ENCODE results near the gene CLBA1.

DNA sequence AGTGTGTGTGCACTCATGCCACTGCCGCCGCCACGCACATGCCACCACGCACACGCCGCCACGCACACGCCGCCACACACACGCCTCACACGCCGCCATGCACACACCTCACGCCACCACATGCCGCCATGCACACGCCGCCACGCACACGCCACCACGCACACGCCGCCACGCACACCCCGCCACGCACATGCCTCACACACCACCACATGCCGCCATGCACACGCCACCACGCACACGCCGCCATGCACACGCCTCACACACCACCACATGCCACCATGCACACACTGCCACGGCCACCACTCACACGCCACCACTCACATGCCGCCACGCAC is 6.3 kb downstream of the CLBA1 start:
- TF ChIP-seq, protein P1, sequence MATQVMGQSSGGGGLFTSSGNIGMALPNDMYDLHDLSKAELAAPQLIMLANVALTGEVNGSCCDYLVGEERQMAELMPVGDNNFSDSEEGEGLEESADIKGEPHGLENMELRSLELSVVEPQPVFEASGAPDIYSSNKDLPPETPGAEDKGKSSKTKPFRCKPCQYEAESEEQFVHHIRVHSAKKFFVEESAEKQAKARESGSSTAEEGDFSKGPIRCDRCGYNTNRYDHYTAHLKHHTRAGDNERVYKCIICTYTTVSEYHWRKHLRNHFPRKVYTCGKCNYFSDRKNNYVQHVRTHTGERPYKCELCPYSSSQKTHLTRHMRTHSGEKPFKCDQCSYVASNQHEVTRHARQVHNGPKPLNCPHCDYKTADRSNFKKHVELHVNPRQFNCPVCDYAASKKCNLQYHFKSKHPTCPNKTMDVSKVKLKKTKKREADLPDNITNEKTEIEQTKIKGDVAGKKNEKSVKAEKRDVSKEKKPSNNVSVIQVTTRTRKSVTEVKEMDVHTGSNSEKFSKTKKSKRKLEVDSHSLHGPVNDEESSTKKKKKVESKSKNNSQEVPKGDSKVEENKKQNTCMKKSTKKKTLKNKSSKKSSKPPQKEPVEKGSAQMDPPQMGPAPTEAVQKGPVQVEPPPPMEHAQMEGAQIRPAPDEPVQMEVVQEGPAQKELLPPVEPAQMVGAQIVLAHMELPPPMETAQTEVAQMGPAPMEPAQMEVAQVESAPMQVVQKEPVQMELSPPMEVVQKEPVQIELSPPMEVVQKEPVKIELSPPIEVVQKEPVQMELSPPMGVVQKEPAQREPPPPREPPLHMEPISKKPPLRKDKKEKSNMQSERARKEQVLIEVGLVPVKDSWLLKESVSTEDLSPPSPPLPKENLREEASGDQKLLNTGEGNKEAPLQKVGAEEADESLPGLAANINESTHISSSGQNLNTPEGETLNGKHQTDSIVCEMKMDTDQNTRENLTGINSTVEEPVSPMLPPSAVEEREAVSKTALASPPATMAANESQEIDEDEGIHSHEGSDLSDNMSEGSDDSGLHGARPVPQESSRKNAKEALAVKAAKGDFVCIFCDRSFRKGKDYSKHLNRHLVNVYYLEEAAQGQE (IDR thresholded peaks at IDR 0.05; ENCODE audit: unreplicated experiment), result no peak
- TF ChIP-seq, protein P2, sequence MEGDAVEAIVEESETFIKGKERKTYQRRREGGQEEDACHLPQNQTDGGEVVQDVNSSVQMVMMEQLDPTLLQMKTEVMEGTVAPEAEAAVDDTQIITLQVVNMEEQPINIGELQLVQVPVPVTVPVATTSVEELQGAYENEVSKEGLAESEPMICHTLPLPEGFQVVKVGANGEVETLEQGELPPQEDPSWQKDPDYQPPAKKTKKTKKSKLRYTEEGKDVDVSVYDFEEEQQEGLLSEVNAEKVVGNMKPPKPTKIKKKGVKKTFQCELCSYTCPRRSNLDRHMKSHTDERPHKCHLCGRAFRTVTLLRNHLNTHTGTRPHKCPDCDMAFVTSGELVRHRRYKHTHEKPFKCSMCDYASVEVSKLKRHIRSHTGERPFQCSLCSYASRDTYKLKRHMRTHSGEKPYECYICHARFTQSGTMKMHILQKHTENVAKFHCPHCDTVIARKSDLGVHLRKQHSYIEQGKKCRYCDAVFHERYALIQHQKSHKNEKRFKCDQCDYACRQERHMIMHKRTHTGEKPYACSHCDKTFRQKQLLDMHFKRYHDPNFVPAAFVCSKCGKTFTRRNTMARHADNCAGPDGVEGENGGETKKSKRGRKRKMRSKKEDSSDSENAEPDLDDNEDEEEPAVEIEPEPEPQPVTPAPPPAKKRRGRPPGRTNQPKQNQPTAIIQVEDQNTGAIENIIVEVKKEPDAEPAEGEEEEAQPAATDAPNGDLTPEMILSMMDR (conservative IDR thresholded peaks at IDR 0.05; ENCODE audit: low read depth in 2 of 2), result no peak
- TF ChIP-seq POLR2AphosphoS5 (IDR thresholded peaks at IDR 0.05; ENCODE audit: low read depth) (no peak), EZH2 (IDR thresholded peaks at IDR 0.05; ENCODE audit: low read depth, unreplicated experiment) (no peak)
- TF ChIP-seq, protein P3, sequence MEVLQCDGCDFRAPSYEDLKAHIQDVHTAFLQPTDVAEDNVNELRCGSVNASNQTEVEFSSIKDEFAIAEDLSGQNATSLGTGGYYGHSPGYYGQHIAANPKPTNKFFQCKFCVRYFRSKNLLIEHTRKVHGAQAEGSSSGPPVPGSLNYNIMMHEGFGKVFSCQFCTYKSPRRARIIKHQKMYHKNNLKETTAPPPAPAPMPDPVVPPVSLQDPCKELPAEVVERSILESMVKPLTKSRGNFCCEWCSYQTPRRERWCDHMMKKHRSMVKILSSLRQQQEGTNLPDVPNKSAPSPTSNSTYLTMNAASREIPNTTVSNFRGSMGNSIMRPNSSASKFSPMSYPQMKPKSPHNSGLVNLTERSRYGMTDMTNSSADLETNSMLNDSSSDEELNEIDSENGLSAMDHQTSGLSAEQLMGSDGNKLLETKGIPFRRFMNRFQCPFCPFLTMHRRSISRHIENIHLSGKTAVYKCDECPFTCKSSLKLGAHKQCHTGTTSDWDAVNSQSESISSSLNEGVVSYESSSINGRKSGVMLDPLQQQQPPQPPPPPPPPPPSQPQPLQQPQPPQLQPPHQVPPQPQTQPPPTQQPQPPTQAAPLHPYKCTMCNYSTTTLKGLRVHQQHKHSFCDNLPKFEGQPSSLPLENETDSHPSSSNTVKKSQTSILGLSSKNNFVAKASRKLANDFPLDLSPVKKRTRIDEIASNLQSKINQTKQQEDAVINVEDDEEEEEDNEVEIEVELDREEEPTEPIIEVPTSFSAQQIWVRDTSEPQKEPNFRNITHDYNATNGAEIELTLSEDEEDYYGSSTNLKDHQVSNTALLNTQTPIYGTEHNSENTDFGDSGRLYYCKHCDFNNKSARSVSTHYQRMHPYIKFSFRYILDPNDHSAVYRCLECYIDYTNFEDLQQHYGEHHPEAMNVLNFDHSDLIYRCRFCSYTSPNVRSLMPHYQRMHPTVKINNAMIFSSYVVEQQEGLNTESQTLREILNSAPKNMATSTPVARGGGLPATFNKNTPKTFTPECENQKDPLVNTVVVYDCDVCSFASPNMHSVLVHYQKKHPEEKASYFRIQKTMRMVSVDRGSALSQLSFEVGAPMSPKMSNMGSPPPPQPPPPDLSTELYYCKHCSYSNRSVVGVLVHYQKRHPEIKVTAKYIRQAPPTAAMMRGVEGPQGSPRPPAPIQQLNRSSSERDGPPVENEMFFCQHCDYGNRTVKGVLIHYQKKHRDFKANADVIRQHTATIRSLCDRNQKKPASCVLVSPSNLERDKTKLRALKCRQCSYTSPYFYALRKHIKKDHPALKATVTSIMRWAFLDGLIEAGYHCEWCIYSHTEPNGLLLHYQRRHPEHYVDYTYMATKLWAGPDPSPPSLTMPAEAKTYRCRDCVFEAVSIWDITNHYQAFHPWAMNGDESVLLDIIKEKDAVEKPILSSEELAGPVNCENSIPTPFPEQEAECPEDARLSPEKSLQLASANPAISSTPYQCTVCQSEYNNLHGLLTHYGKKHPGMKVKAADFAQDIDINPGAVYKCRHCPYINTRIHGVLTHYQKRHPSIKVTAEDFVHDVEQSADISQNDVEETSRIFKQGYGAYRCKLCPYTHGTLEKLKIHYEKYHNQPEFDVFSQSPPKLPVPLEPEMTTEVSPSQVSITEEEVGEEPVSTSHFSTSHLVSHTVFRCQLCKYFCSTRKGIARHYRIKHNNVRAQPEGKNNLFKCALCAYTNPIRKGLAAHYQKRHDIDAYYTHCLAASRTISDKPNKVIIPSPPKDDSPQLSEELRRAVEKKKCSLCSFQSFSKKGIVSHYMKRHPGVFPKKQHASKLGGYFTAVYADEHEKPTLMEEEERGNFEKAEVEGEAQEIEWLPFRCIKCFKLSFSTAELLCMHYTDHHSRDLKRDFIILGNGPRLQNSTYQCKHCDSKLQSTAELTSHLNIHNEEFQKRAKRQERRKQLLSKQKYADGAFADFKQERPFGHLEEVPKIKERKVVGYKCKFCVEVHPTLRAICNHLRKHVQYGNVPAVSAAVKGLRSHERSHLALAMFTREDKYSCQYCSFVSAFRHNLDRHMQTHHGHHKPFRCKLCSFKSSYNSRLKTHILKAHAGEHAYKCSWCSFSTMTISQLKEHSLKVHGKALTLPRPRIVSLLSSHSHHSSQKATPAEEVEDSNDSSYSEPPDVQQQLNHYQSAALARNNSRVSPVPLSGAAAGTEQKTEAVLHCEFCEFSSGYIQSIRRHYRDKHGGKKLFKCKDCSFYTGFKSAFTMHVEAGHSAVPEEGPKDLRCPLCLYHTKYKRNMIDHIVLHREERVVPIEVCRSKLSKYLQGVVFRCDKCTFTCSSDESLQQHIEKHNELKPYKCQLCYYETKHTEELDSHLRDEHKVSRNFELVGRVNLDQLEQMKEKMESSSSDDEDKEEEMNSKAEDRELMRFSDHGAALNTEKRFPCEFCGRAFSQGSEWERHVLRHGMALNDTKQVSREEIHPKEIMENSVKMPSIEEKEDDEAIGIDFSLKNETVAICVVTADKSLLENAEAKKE (CRISPR knock-in tag; IDR thresholded peaks at IDR 0.05), result no peak

All from GM23338 (cell line).